Uterus (tissue), 2 donors: Measurements from ENCODE around the gene GPR161.

Experiments
- POLR2A ChIP-seq, 2 donors: fragments of 450-650 bp; IDR thresholded peaks; one replicate each; pipeline ENCODE4 v1.6.1; 2016; ENCODE audit warnings: antibody characterized with exemption in 2 of 2, mild to moderate bottlenecking in 1 of 2, moderate library complexity in 1 of 2
- TF ChIP-seq, protein P1 (sequence below), 4 experiments: fragments of 200-600 bp in 2 of 4; fragments of 450-650 bp in 2 of 4; sonication (generic) in 2 of 4; IDR thresholded peaks; one replicate each; pipeline ENCODE4 v1.5.1; 2016 to 2019; ENCODE audit warnings: antibody characterized with exemption in 4 of 4, mild to moderate bottlenecking in 2 of 4, moderate library complexity in 1 of 4

GRCh38 chr1:168134132-168134531, 2.6 kb downstream of the GPR161 start:
- no peak for TF ChIP-seq POLR2A (IDR thresholded peaks at IDR 0.05)
- TF ChIP-seq, protein P1, sequence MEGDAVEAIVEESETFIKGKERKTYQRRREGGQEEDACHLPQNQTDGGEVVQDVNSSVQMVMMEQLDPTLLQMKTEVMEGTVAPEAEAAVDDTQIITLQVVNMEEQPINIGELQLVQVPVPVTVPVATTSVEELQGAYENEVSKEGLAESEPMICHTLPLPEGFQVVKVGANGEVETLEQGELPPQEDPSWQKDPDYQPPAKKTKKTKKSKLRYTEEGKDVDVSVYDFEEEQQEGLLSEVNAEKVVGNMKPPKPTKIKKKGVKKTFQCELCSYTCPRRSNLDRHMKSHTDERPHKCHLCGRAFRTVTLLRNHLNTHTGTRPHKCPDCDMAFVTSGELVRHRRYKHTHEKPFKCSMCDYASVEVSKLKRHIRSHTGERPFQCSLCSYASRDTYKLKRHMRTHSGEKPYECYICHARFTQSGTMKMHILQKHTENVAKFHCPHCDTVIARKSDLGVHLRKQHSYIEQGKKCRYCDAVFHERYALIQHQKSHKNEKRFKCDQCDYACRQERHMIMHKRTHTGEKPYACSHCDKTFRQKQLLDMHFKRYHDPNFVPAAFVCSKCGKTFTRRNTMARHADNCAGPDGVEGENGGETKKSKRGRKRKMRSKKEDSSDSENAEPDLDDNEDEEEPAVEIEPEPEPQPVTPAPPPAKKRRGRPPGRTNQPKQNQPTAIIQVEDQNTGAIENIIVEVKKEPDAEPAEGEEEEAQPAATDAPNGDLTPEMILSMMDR (IDR thresholded peaks at IDR 0.05) = no peak
